Activated effector memory CD4-positive, alpha-beta T cell treated with anti-CD3 and anti-CD28 coated beads, Interleukin-2, amount 50 U/mL, for 16 hours (primary cell): Measurements from ENCODE around the gene ESPNL.

Source experiments
- DNase-seq: peaks from one replicate; pipeline ENCODE4 v3.0.0-alpha.2; 2020

The ESPNL gene

DNA sequence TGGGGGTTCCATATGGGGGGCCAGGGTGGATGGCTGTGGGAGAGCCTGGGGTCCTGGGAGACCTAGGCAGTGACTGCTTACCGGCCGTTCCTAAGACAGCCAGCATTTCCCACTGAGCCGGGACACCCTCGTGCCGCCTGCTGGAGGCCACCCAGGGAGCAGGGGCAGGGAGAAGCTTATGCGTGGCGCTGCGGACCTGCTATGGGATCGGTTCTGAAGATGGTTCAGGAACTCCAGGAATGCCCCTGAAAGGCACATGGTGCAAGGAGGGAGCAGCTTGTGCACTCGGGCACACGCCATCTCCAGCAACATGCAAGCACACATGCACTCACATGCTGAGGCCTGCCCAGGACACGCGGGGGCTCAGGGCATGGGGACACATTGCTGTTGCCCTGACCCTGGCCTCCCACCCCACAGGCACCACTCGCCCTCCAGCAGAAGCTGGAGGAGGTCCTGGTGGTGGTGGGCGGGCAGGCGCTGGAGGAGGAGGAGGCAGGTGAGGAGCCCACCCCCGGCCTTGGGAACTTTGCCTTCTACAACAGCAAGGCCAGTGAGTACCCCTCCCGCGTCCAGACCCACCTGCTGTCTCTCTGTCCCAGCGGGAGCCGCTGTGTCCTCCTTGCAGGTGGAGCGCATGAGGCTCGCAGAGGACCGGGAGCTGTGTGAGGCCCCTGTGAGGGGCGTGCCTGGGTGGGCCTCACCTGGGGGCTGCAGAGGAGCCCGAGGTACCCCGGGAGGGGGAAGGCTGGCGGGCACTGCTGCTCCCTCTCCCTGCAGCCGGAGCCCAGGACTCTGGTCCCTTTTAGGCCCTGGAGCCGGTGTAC lies 42.5 kb downstream of the ESPNL start:
- DNase-seq: no peak

DNA sequence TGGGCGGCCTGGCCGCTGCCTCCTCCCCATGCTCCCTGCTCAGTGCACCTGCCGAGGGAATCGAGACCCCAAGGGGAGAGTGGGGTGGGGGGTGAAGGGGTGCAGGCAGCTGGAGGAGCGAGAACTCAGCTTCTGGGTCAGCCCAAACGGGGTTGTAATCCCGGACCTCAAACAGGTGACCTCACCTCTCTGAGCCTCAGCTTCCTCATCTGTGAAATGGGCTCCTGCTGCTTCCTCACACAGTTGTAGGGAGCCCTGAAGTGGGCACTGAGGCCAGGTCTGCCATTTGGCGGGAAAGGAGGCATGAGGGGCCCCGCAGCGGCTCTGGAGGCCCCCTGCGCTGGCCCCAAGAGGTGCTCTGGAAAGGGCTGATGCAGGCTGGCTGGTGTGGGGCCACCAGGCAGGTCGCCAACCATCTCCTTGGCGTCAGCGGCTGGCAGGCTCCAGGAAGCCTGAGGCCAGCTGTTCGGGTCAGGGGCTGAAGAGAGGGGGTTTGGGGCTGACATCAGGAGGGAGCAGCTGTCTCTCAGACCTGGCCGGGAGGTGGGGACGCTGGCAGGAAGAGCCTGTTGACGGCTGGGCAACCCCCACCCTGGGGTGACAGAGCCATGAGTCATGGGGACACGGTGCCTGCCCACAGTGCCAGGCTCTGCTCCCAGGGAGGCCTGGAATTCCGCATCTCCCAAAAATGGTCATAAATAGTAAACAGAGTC lies 43.3 kb downstream of the ESPNL start:
- peak; percentile 67 for DNase-seq

DNA sequence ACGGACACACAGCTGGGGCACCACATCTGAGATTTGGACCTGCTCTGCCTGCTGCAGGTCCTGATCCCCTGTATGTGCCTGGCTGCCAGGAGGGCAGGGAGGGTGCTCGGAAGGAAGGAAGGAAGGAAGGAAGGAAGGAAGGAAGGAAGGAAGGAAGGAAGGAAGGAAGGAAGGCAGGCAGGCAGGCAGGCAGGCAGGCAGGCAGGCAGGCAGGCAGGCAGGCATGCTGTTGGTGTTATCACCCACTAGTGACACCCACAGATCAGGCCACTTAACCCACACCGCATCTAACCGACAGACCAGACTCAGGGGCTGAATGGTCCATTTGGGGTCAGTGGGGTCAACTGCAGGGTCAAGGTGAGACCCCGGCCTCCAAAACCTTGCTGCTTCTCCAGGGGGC lies 44.1 kb downstream of the ESPNL start:
- no peak for DNase-seq

- DNase-seq: no peak
These were observed 44.9 kb downstream of the ESPNL start for GRCh38 chr2:238145046-238145445.

- no peak for DNase-seq
These were observed 45.7 kb downstream of the ESPNL start for GRCh38 chr2:238145851-238146250.

DNA sequence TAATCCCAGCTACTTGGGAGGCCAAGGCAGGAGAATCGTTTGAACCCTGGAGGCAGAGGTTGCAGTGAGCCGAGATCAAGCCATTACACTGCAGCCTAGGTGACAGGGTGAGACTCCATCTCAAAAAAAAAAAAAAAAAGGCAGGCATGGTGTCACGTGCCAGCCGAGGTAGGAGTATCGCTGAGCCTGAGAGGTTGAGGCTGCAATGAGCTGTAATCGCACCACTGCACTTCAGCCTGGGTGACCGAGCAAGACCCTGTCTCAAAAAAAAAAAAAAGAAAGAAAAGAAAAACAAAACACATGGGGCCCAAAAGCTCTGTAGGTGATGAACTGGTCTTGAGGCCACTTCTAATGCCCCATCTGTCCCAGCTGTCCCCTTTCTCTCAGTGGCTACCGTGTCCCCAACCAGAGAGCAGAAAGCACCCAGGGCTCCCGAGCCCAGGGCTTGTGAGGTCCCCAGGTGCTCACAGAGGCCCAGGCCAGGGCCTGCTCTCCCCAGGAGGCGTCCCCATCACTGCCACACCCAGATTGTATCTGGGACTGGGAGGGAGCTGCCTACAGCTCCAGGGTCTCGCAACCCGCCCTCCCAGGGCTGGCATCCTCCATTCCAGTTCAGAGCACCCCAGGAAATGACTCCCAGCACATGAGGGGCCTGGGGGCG lies 46.9 kb downstream of the ESPNL start:
- DNase-seq: no peak

DNA sequence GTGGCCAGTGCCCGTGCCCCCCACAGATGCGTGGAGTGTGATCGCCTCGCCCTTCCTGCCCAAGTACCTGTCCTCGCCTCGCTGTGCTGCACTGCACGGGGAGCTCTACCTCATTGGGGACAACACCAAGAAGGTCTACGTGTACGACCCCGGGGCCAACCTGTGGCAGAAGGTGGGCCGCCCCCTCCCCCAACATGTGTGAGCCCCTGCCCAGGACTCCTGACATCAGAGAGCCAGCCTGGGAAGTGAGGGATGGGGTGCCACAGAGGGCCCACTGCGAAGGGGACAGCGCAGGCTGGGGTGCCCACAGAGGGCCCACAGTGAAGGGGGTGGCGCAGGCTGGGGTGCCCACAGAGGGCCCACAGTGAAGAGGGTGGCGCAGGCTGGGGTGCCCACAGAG lies 48.8 kb downstream of the ESPNL start:
- no peak for DNase-seq

DNA sequence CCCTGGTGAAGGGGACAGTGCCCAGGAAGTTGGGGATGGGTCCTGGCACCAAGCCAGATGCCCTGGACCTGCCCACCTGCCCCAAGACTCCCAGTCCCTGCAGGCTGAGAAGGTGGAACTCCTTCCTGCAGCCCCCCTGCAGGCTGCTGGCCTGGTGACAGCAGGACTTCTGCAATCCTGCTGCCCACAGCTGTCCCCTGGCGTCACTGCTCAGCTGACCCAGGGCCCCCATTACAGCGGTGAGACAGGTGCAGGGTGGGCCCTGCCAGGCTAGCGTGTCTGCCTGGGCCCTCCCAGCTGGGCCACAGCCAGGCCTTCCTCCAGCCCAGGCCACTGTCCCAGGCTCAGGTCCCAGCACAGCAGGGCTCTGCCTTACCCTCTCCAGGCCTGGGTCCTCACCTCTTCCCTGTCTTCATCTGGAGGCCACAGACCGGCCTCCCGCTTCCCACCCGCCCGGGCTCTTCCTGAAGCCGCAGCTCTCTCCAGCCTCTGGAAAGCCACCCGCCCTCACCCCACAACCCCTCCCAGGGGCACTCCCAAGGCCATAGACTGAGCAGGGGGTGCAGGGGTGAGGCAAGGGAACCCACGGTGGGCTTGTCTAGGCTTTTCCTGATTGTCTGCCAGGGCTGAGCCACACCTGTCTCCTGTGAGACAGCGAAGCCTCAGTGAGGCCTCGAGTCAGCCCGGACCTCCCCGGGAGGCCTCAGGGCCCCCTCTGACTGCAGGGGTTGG lies 49.9 kb downstream of the ESPNL start:
- DNase-seq: no peak

DNA sequence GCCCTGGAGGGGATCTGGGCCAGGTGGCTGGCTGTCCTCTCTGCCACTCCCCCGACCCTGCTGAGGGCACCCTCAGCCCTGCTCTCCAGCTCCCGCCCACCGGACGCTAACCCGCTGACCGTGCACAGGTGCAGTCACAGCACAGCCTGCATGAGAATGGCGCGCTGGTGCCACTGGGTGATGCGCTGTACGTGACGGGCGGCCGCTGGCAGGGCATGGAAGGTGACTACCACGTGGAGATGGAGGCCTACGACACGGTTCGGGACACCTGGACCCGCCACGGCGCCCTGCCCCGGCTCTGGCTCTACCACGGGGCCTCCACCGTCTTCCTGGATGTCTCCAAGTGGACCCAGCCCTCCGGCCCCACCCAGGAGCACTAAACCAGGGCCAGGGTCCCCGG lies 50.5 kb downstream of the ESPNL start:
- DNase-seq: no peak

- no peak for DNase-seq
These were observed 51.1 kb downstream of the ESPNL start for GRCh38 chr2:238151205-238151604.

GRCh38 chr2:238151628-238152235 lies 51.6 kb downstream of the ESPNL start:
- no peak for DNase-seq

GRCh38 chr2:238152771-238153688 lies 52.9 kb downstream of the ESPNL start:
- no peak for DNase-seq

GRCh38 chr2:238154570-238154969 lies 54.4 kb downstream of the ESPNL start:
- no peak for DNase-seq

- no peak for DNase-seq
These were observed 55.1 kb downstream of the ESPNL start for GRCh38 chr2:238155051-238155760.

GRCh38 chr2:238155761-238156694 lies 55.9 kb downstream of the ESPNL start:
- DNase-seq: no peak

GRCh38 chr2:238157506-238158017 lies 57.4 kb downstream of the ESPNL start:
- no peak for DNase-seq

GRCh38 chr2:238158018-238158508 lies 57.9 kb downstream of the ESPNL start:
- no peak for DNase-seq

GRCh38 chr2:238158509-238159070 lies 58.5 kb downstream of the ESPNL start, which contains the start of gene ERFE:
Gene ERFE (plus strand): TSS chr2:238158970. CDS start chr2:238159008, 38 bp downstream.
- peak; percentile 78 for DNase-seq

DNA sequence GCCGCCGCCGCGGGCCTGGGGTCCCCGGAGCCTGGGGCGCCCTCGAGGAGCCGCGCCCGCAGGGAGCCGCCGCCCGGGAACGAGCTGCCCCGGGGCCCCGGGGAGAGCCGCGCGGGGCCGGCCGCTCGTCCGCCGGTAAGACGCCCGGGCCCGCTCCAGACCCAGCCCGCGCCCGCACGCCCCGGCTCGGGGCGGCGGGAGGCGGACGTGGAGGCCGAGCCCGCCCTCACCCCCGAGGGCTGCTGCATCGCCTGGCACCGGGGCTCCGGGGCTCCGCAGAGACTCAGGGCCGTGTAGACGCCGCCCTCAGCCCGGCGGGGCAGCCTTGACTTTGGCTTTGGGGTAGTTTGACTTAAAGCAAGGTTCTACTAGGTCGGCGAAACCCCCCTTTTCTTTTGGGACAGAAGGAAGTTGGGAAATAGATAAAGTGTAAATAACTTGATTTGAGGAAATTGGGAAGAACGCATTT lies 59.0 kb downstream of the ESPNL start:
- DNase-seq: no peak
